ENCODE measurements around the gene CST5. TPM values are rescaled to one million over a fixed set of nuclear protein-coding genes. Genes with fewer than 3 reads are reported as not detected.
A peak's percentile ranks its signal among the peaks of the same experiment; 100 is the strongest.

Gene CST5
- total and polyA plus RNA-seq, 2 experiments from 2014 or later = 0.56 TPM; not detected in 1

DNA sequence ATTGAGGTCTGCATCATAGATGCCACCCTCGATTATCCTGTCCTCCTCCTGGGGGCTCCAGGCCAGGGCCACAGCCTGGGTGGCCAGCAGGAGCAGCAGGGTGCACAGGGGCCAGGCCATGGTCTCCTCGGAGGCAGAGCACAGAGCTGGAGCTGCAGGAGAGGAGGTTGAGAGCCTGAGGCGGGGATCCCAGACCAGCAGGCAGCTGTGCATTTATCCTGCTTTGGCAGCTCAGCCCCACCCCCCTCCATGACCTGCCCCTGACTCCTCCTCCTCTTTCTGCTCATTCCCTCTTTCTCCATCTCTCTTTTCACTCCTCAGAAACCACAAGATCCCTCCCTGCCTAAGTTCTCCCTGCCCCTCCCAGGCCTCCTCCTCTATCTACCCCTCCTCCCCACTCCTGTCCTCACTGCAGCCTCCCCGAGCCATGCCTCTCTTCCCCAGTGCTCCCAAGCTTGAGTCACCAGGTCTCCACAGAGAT, 53.0 kb downstream of the CST5 start, which contains the start of gene CST2:
CST2 (minus strand) TSS at position 189 of the 481 bp plus-strand sequence; CDS start at position 120, 69 bp downstream.
- Histone ChIP-seq H3K27me3 (no peaks in the 10 kb centered on the region), H3K27ac (no peak within 1 kb of the TSS), H3K9me3 (ENCODE audit: low read depth) (no peaks in the 10 kb centered on the region), H3K4me1 (ENCODE audit: low read depth) (no peaks in the 10 kb centered on the region), H3K36me3 (no peaks in the 10 kb centered on the region), H3K4me3 (no peak within 1 kb of the TSS)
- DNase-seq (ENCODE audit: low read depth in 1 of 2, low spot score in 1 of 2) = peak in 1 of 2 donors; percentile 21
- TF ChIP-seq, protein P1, sequence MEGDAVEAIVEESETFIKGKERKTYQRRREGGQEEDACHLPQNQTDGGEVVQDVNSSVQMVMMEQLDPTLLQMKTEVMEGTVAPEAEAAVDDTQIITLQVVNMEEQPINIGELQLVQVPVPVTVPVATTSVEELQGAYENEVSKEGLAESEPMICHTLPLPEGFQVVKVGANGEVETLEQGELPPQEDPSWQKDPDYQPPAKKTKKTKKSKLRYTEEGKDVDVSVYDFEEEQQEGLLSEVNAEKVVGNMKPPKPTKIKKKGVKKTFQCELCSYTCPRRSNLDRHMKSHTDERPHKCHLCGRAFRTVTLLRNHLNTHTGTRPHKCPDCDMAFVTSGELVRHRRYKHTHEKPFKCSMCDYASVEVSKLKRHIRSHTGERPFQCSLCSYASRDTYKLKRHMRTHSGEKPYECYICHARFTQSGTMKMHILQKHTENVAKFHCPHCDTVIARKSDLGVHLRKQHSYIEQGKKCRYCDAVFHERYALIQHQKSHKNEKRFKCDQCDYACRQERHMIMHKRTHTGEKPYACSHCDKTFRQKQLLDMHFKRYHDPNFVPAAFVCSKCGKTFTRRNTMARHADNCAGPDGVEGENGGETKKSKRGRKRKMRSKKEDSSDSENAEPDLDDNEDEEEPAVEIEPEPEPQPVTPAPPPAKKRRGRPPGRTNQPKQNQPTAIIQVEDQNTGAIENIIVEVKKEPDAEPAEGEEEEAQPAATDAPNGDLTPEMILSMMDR (IDR thresholded peaks at IDR 0.05; ENCODE audit: low read depth, low read length) = no peak

Other genes starting within 250 kb of the CST5 start
- 256 and 300 TPM in 2 replicates for gene CST3, start 241.8 kb downstream of the CST5 start, total RNA-seq
- gene CST3, start 241.8 kb downstream of the CST5 start, polyA plus RNA-seq = 214 and 261 TPM in 2 replicates
- not detected in 2 replicates for gene CST4, start 190.7 kb downstream of the CST5 start, total RNA-seq
- gene CST4, start 190.7 kb downstream of the CST5 start, polyA plus RNA-seq = not detected in 2 replicates
- gene CST1, start 128.8 kb downstream of the CST5 start, total RNA-seq = 0.39 and 1.2 TPM in 2 replicates
- not detected in 2 replicates for gene CST1, start 128.8 kb downstream of the CST5 start, polyA plus RNA-seq
- not detected in 2 replicates for gene CST2, start 53.0 kb downstream of the CST5 start, total RNA-seq
- not detected in 2 replicates for gene CST2, start 53.0 kb downstream of the CST5 start, polyA plus RNA-seq
- not detected in 2 replicates for gene GGTLC1, start 109.0 kb upstream of the CST5 start, total RNA-seq
- gene GGTLC1, start 109.0 kb upstream of the CST5 start, polyA plus RNA-seq = not detected in 2 replicates